Activated CD8-positive, alpha-beta T cell treated with anti-CD3 and anti-CD28 coated beads for 36 hours (primary cell): ENCODE data around the gene SORCS3. TPM values are rescaled to one million over a fixed set of nuclear protein-coding genes. Genes with fewer than 3 reads are reported as not detected.

Source experiments
- ATAC-seq: fragments of 200-7000 bp; cut with Tn5 transposase; one replicate; pipeline ENCODE4 v1.10.0; 2021; ENCODE audit warnings: mild to moderate bottlenecking, moderate library complexity
- CTCF ChIA-PET: fragments of 350-600 bp; sonication (Branson Sonifier 250); formaldehyde crosslinking; loops from one replicate; lab custom pipeline; 2021; ENCODE audit warnings: antibody characterized with exemption; lab: Charles Lee
- POLR2A ChIA-PET: fragments of 350-600 bp; sonication (Branson Sonifier 250); formaldehyde crosslinking; loops from one replicate; lab custom pipeline; 2021; ENCODE audit warnings: antibody characterized with exemption; lab: Charles Lee
- DNase-seq: peaks from one replicate; pipeline ENCODE4 v3.0.0-alpha.2; 2020
- H3K27ac Mint-ChIP-seq: one replicate; pipeline ENCODE4 v1.8.0; 2021; ENCODE audit warnings: mild to moderate bottlenecking, mixed read lengths
- H3K27me3 Mint-ChIP-seq: one replicate; pipeline ENCODE4 v1.8.0; 2021; ENCODE audit warnings: mixed read lengths
- H3K36me3 Mint-ChIP-seq: one replicate; pipeline ENCODE4 v1.8.0; 2021; ENCODE audit warnings: low read depth, mixed read lengths
- H3K4me1 Mint-ChIP-seq: one replicate; pipeline ENCODE4 v1.8.0; 2021; ENCODE audit warnings: low read depth, mixed read lengths
- H3K4me3 Mint-ChIP-seq: one replicate; pipeline ENCODE4 v1.8.0; 2021; ENCODE audit warnings: mild to moderate bottlenecking, moderate library complexity, mixed read lengths
- H3K9me3 Mint-ChIP-seq: one replicate; pipeline ENCODE4 v1.8.0; 2021; ENCODE audit warnings: mixed read lengths
- CTCF ChIP-seq: fragments of 200-600 bp; IDR thresholded peaks from one replicate; pipeline ENCODE4 v1.8.0; 2022; ENCODE audit warnings: antibody characterized with exemption, mild to moderate bottlenecking
- intact Hi-C: fragments of 100-400 bp; cut with micrococcal nuclease; formaldehyde crosslinking; loops from one replicate; pipeline ENCODE4 v1.10.0; 2022
- total RNA-seq, 2 experiments: library from RNA; stranded (reverse); gene quantifications; one replicate each; pipeline ENCODE4 v1.2.3, GENCODE V29; 2021

Gene SORCS3
- total RNA-seq, 2 experiments from 2014 or later, result not detected

- ChIA-PET POLR2A (no interaction called here), CTCF (no interaction called here)
- H3K9me3 Mint-ChIP-seq, result no peaks in the 10 kb centered on the region
- no peaks in the 10 kb centered on the region for H3K36me3 Mint-ChIP-seq
- intact Hi-C loops, result no loop called here
- no peak overlapping the region for H3K4me3 Mint-ChIP-seq
- ATAC-seq (no peak), DNase-seq (no peak)
- no peak for TF ChIP-seq CTCF
- no peaks in the 10 kb centered on the region for H3K4me1 Mint-ChIP-seq
- H3K27ac Mint-ChIP-seq, result no peak overlapping the region
- peaks cover 8% of the 10 kb centered on the region for H3K27me3 Mint-ChIP-seq
Measured at GRCh38 chr10:104663563-104663962, 22.5 kb downstream of the SORCS3 start.

- DNase-seq, result no peak
- no peak for TF ChIP-seq CTCF
- H3K27me3 Mint-ChIP-seq, result peaks cover 8% of the 10 kb centered on the region
- no peaks in the 10 kb centered on the region for H3K9me3 Mint-ChIP-seq
- no peaks in the 10 kb centered on the region for H3K4me1 Mint-ChIP-seq
- no peaks in the 10 kb centered on the region for H3K36me3 Mint-ChIP-seq
- POLR2A ChIA-PET, result no interaction called here
- intact Hi-C loops, result no loop called here
- no peak for ATAC-seq
- H3K4me3 Mint-ChIP-seq, result no peak overlapping the region
- H3K27ac Mint-ChIP-seq, result no peak overlapping the region
- CTCF ChIA-PET, result no interaction called here
Measured at GRCh38 chr10:104664205-104664604, 23.1 kb downstream of the SORCS3 start.

GRCh38 chr10:104665174-104665573 is 24.1 kb downstream of the SORCS3 start:
- Mint-ChIP-seq H3K27me3 (peaks cover 8% of the 10 kb centered on the region), H3K36me3 (no peaks in the 10 kb centered on the region), H3K4me3 (no peak overlapping the region), H3K9me3 (no peaks in the 10 kb centered on the region), H3K27ac (no peak overlapping the region), H3K4me1 (no peaks in the 10 kb centered on the region)
- ChIA-PET CTCF (no interaction called here), POLR2A (no interaction called here)
- intact Hi-C loops, result no loop called here
- no peak for TF ChIP-seq CTCF
- DNase-seq, result no peak
- no peak for ATAC-seq

- DNase-seq, result no peak
- H3K4me1 Mint-ChIP-seq, result no peaks in the 10 kb centered on the region
- intact Hi-C loops, result no loop called here
- TF ChIP-seq CTCF, result no peak
- no peak for ATAC-seq
- POLR2A ChIA-PET, result no interaction called here
- no peak overlapping the region for H3K4me3 Mint-ChIP-seq
- CTCF ChIA-PET, result no interaction called here
- peaks cover 7% of the 10 kb centered on the region for H3K27me3 Mint-ChIP-seq
- H3K36me3 Mint-ChIP-seq, result no peaks in the 10 kb centered on the region
- H3K9me3 Mint-ChIP-seq, result no peaks in the 10 kb centered on the region
- H3K27ac Mint-ChIP-seq, result no peak overlapping the region
Measured at GRCh38 chr10:104666106-104666505, 25.0 kb downstream of the SORCS3 start.

- no peak for TF ChIP-seq CTCF
- ATAC-seq (no peak), DNase-seq (no peak)
- H3K27me3 Mint-ChIP-seq, result peaks cover 17% of the 10 kb centered on the region
- H3K27ac Mint-ChIP-seq, result no peak overlapping the region
- POLR2A ChIA-PET, result no interaction called here
- H3K36me3 Mint-ChIP-seq, result no peaks in the 10 kb centered on the region
- H3K4me3 Mint-ChIP-seq, result no peak overlapping the region
- H3K4me1 Mint-ChIP-seq, result no peaks in the 10 kb centered on the region
- CTCF ChIA-PET, result no interaction called here
- no peaks in the 10 kb centered on the region for H3K9me3 Mint-ChIP-seq
- intact Hi-C loops, result no loop called here
Measured at GRCh38 chr10:104676874-104677273, 35.8 kb downstream of the SORCS3 start.
